Stimulated activated CD4-positive, alpha-beta T cell treated with anti-CD3 and anti-CD28 coated beads, TNF-alpha, amount 100 ng/mL, for 4 hours (primary cell): ENCODE data around the gene MACROD2.

Experiments used
- DNase-seq, 3 experiments: peaks; one replicate each; pipeline ENCODE4 v3.0.0-alpha.2; 2020; ENCODE audit warnings: low read depth in 3 of 3

Gene MACROD2

DNA sequence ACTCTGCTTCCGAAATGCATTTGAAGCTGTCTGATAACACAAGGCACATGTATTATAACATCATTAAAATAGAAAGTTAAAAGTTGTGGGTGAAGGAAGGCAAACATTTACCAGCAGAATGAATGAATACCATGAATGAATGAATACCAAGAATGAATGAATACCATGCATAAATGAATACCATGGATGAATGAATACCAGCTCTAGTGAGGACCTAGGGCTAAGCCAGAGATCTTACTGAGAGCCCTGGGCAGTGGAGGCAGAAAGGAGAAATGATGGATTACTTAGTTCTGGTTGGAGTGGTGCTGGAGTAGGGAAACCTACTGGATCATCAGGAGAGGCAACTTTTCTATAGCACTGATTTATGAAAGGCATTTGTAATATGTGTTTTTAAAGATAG is 1579.9 kb downstream of the MACROD2 start:
- no peak for DNase-seq

DNA sequence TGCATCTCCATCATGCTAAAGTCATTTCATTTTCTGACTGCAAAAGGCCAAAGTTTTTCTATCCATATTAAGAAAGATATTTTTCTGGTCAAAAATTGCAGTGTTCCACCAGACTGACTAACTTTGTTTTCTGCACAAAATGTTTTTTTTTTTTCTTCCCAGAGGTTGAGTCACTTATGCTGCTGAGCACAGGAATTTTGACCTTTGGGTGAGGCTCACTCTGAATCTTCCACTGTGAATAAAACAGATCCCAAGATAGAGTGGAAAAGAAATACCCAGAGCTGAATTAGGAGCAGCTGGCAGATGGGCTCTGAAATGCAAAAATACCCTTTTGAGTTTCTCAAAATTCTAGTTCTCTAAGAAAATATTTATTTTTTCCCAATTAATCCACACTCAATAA is 1581.1 kb downstream of the MACROD2 start:
- no peak for DNase-seq

DNA sequence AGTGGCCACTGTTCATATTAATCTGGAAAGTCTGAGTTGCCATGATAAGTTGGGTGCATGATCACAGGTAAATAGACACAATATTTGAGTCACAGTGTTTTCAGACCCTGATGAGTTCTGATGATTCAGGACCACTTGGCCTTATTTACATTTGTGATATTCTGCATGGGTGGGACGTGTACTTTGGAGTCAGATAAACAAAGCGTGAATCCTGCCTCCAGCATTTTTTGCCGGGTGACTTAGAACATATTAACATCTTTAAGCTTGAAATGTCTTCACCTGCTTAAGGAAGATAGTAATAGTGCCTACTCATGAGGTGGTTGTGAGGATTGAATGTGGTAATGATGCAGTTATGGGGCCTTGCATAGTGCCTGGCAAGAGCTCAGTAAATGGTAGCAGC is 1582.8 kb downstream of the MACROD2 start:
- no peak for DNase-seq

DNA sequence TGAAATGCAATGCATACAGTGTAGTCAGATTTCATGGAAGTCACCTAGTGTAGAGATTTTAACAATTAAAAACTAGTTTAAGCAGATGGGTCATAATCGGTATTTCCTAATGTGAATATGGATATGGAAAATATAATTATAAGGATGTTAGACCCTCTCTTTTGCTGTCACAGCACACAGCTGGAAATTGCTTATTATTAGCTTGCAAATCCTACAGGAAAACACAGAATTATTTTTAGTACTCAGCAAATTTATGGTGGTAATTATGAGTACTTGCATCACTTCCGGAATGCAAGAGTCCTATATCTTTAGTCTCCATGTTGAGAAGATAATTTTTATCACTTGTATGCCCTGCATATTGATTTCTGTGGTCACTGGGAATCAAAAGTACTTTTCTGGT is 1584.4 kb downstream of the MACROD2 start:
- no peak for DNase-seq

DNA sequence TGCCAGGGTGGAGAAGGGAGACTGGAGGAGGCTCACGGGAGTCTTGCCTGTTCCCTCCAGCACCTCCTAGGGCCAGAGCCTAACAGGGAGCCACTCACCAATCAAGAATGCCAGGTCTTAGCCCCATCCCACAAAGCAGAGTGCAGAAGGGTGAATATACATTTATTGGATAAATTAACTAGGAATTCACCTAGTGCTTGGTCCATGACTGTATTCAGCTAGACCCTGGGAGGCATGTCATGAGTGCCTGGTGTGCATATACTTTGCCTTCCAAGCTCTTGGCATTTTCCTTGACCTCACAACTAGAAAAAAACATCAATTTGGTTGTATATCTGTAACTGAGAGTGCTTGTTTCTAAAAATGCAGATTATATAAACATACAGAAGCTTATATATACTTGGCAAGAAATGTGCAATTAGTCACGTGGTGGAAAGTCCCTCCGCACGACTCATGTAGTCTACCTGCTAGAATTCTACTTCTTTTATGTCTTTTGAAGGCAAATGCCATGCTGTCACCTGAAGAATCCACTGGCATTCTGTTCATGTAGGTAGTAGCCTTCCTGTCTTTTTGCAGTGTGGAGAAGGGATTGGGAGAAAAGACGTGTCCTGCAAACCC is 1586.9 kb downstream of the MACROD2 start:
- no peak for DNase-seq

DNA sequence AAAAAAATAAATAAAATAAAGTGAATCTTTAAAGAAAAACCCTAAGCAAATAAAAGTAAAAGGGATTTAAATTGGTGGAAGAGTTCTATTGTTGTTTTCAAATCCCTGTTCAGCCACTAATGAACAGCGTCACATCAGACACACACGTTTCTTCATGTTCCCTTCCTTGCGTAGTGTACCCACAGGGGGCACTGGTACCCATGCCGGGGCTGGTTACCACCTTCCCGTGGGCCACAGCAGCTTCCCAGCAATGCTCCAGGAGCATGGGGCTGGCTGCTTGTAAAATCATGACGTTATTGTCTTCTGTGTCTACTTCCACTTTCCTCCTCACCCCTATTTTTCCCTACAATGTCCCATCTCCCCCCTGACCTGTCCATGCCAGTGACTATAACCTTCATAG is 1589.2 kb downstream of the MACROD2 start:
- DNase-seq, result no peak

DNA sequence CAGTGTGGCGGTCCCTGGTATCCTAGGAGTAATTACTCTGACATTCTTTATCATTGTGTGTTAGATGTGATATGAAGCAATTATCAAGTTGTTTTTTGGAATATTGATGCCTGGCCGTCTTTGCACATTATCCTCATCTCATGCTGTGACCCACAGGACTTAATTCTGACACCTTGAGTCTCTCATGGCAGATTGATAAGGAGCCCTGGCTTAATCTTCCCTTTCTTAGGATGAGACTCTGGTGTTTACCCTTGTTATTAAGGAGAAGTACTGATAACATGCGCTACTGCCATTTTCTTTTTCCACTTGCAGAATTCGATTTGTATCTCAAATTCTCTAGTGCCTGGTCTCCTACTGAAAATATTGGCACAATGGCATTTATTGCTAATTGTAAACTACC is 1597.8 kb downstream of the MACROD2 start:
- DNase-seq, result no peak

DNA sequence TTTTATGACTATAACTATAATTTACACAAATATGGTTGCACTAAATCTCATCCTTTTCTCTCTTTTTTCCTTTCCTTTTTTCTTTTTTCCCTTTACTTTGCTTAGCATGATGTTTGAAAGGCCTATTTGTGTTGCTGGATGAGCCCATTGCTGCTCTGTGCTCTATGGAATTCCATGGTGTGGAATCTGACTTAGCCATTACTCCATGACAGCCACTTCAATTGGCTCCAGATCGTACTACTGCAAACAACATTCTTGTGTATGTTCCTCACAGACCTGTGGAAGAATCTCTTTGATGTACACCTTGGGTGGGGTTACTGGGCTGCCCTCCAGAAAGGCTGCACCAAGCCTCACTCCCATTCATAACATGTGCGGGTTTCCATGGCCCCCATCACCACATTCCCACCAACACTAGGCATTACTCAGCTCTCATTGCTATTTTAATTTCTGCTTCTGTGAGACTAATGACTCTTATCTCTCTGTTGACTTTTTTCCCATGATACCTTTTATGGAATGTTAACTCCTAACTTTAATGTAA is 1598.9 kb downstream of the MACROD2 start:
- DNase-seq, result no peak

DNA sequence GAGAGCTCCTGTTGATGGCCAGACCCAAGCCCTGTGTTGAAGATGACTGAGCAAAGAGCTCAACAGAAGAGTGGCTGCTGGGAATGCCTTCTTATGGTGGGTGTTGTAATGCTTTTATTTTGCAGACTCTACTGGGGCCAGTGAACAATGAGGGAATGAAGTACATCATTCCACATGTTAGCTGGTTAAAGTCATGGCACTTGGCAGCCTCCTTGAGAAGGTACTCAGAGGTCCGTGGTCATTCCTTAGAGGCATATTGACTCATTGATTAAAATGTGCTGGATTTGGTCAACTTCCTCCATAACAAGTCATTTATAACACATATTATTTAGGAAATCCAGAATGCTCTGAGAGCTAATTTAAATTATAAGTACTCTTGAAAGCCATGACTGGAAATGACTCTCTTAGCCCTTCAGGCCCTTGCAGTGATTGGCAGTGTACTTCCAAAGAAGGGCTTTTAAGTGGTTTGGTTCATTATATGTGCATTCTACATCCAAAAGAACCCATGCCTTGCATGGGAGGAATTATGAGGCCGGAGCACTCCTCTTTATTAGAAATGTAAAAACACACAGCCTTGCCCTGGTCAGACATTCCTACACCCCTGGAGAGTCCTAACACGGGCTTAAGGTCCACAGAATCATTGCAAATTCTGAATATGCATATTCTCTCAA is 1601.0 kb downstream of the MACROD2 start:
- no peak for DNase-seq

DNA sequence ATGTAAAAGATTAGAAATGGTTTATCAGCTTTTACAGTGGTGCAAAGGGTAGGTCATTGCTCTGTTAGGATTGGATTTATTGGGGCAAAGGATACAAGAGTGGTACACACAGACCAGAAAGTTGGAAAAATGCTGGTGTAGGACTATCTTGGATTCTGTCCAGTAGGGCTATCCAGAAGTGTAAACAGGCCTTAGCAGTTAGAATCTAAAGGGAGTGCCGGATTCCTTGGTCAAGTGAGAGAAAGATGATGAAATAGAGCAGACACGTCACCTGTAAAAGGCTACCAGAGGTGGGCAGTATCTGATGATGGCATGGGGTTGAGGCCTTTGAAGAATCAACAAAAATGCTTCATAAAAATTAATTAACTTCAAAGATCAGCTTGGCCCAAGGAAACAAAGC is 1602.0 kb downstream of the MACROD2 start:
- no peak for DNase-seq

DNA sequence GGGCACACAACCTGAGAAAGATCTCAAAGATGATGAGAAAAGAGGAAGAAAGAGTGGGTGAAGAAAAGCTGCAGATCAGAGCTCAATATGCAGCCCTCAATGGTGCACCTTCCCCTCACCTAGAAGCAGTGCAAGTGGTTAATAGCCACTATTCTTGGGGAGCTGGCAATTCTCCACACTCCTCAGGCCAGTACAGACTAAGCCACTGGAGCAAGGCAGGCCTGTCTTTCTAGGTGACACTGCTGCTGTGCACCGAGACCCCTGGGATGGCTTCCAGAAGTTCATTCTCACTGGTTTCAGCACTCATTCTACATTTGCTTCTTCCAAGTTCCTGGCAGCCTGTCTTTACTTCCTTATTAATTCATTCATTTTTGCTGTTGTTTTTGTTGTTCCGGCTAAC is 1604.6 kb downstream of the MACROD2 start:
- DNase-seq, result no peak

DNA sequence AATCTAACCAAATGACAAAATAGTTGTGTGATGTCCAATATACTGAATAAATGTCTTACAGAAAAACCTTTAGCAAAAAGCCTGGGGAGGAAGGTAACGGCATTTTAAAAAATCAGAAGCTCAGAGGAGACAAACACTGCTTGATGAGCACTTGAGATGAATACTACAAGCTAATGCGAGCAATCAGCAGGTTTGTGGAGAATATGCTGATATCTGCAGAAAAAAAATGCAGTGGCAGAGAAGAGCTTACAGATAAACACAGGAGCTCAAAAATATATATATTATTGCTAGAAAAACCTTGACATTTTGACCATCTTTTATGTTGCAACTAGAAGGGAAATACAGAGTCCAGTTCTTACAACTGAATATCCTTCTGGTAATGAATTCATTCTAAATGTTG is 1605.2 kb downstream of the MACROD2 start:
- no peak for DNase-seq

DNA sequence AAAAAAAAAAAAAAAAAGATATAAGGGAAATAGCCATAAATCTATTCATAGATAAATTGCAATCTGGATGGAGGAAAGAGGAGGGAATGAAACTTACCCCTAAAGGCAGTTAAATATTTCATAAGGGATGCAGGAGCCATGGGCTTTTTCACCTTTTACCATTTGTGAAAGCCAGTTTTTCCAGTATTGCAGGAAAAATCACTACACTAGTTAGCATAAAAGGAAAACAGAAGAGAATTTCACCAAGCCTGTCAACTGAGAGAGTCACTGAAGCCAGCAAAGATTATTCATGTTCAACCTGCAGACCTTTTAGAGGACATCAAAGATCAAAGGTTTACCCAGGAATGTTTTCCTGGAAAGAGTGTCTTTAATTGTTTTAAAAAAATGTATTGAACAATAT is 1608.2 kb downstream of the MACROD2 start:
- DNase-seq, result no peak

DNA sequence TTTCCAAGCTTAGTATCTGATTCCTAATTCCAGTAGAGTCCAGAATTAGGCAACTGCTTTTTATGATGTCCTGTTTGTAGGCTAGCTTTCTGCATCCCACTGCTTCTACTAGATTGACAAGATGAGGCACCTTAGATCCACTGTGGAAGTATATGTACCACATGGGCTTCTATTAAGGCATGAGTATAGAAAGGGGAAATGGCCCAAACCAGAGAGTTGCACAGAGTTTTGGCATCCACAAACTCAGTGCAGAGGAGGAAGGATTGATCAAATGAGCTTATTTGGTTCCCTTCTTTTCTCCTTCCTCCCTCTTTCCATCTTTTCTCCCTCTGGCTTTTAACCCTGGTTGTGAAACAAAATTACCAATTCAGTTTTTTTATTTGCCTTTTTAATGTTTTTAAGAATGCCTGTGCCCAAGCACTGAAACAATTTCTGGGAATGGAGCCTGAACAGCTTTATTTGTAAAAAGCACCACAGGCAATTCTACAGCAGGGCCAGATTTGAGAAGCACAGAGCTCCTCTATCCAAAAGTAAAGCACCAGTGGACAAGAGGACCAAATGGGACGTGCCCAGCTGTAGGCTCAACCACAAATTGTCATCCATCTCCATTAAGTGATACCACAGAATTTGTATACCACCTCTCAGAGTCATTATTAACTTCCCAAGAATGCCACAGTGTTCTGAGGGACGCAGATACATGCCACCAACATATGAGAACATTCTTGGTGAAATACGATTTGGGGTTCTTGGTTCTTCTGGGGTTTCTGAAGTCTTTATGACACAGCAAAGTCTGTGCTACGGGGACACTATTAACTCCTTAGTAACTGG is 1608.9 kb downstream of the MACROD2 start:
- no peak for DNase-seq

DNA sequence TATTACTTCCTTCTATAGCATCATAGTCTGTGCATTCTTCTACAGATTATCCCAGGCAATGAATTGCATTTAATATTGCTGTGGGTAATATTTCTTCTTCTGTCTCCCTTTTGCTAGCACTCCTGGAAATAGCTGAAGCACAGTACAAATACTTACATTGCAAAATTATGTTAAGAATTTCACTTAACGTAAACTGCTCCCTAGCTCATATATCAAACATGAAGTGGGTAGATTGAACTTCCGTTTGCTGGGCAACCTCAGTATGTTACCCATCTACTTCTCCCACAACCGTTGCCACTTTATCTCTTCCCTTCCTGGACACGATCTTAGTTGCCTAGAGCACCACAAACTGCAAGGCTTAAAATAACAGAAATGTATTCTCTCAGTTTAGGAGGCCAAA is 1614.6 kb downstream of the MACROD2 start:
- no peak for DNase-seq

DNA sequence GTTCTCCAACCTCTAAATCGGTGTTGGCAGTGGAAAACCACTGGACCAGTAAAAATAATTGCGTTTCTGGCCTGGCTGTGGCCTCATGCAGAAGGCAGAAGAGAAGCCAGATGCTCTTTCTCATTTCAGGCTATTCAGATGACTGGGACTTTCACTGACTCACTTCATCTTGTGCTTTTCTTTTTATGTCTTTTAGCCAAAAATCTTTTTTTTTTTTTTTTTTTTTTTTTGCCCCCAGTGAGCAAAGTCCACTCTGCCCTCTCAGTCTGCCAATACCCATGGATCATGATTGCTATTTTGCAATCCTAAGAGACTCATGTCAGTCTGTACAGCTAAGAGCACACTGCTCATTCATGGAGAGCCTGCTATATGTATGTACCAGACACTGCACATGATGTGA is 1615.5 kb downstream of the MACROD2 start:
- DNase-seq, result no peak

DNA sequence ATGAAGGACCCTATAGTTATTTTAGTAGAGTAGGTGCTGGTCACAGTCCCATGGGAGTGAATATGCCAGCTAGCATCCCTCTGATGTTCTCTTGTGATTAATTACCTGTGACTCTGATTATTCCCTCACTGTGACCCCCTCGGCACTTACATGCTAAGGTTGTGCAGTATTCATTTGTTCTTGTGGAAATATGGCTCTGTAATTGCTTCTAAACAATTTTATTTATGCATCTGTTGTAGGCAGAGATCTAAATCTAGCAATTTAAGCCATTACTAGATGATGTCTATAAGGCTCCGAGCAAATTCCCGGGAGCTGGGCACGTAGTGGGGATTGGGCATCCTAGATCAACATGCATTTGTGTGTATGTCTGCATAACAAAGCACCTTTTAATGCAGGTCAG is 1616.2 kb downstream of the MACROD2 start:
- no peak for DNase-seq

DNA sequence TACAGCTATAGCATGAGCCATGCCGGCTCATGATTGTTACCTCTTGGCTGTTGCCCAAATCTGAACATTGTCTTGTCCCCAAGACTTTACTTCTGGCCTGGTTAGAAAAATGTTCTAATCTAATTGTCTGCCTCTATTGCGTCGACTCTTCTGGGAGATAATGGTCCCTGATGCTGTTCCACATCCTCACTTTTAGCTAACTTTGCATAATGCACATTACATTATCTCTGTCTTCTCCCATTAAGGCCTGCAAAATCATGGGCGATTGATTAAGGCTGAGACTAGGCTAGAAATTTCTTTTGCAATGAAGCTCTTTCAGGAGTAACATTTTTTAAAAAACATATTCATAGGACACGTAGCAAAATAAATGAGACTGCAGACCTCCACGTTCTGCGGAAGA is 1616.9 kb downstream of the MACROD2 start:
- no peak for DNase-seq

DNA sequence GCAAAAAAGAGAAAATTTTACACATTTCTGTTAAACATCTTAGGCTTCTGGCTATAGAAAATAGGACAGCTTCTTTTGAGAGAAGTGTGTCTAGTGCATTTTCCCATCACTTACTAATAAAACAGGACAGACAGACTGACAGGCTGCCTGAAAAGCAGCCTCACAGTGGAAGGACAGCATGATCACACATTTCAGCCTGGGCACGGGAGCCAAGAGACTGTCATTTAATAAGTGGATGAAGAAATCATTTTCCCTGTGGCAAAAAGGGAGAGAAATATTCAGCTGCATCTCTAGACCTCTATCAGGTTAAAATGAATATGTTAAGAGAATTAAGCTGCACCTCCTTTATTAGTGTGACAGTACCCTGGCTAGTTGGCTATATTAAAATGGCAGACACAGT is 1617.5 kb downstream of the MACROD2 start:
- DNase-seq, result no peak

DNA sequence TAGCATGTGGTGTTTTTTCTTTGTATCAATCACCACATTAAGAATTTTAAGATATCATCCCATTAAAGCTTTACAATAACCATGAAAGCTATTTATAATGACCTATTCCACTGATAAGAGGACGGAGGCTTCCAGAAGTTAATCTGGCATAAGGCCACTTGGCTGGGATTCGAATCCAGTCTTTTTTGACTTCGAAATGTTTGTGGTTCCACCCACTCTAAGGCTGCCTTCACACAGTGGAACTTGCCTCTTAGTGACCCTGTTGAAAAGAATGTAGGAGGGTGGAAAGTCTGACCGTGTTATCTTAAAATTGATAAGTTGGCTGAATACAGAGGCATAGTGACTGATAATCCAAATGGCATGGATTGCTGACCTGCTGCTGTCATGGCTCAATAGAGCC is 1618.2 kb downstream of the MACROD2 start:
- no peak for DNase-seq

DNA sequence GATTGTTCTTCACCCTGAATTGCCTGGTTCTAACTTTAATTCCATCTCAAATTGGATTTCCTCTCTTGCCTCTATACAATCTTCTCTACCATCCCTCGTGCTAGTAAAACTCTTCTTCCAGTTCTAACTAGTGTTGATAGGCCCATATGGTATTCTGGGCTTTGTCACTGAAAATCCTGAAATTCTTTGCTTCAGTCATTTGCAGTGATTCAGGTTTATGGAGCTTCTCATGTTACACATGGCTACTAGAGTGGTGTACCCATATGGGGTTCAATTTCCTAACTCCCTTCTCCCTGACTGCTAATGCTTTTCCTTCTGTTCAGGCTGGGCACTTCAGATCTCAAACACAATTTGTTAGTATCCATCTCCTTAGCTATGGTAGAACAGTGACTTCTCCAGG is 1621.3 kb downstream of the MACROD2 start:
- no peak for DNase-seq

DNA sequence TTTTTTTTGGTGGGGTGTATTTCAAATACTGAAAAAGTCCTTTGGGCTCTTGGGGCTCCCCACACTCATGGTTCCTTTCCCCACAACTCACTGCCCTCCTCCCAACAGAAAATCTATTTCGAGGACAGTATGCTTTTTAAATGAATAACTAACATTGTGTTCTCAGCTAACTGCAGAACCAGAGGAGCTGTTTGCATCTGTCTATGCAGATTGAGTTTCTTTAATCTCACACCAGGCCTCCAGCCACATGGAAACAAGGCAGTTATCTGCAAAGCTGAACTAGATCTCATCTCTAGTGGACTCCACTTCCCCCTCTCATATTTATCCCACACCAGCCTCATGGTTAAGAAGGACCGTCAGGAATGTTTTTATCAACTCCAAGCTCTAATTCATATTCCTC is 1622.8 kb downstream of the MACROD2 start:
- DNase-seq, result no peak

DNA sequence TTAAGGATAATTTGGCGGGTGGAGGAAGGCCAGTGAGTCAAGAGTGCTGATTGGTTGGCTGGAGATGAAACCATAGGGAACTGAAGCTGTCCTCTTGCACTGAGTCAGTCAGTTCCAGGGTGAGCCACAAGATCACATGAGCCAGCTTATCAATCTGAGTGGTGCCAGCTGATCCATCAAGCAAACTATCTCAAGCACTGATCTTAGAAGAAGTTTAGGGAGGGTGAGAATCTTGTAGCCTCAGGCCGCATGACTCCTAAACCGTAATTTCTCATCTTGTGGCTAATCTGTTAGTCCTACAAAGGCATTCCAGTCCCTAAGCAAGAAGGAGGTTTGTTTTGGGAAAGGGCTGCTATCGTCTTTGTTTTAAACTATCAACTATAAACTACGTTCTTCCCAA is 1623.6 kb downstream of the MACROD2 start:
- no peak for DNase-seq
